Gastrocnemius medialis (tissue), 4 donors: Measurements from ENCODE around the gene SCGB1C1.

Experiments
- POLR2A ChIP-seq, 2 donors: fragments of 450-650 bp; IDR thresholded peaks; one replicate each; pipeline ENCODE4 v1.6.1; 2017; ENCODE audit warnings: antibody characterized with exemption in 2 of 2, mild to moderate bottlenecking in 2 of 2, moderate library complexity in 2 of 2
- TF ChIP-seq, protein P1 (sequence below), 5 experiments: fragments of 450-650 bp in 3 of 5; fragments of 200-600 bp in 2 of 5; sonication (generic) in 2 of 5; IDR thresholded peaks in 4 of 5; conservative IDR thresholded peaks in 1 of 5; 1 replicate in 4 of 5; 2 replicates in 1 of 5; pipeline ENCODE4 v1.5.1; 2016 to 2019; ENCODE audit warnings: antibody characterized with exemption in 5 of 5, mild to moderate bottlenecking in 3 of 5, moderate library complexity in 3 of 5

- TF ChIP-seq, protein P1, sequence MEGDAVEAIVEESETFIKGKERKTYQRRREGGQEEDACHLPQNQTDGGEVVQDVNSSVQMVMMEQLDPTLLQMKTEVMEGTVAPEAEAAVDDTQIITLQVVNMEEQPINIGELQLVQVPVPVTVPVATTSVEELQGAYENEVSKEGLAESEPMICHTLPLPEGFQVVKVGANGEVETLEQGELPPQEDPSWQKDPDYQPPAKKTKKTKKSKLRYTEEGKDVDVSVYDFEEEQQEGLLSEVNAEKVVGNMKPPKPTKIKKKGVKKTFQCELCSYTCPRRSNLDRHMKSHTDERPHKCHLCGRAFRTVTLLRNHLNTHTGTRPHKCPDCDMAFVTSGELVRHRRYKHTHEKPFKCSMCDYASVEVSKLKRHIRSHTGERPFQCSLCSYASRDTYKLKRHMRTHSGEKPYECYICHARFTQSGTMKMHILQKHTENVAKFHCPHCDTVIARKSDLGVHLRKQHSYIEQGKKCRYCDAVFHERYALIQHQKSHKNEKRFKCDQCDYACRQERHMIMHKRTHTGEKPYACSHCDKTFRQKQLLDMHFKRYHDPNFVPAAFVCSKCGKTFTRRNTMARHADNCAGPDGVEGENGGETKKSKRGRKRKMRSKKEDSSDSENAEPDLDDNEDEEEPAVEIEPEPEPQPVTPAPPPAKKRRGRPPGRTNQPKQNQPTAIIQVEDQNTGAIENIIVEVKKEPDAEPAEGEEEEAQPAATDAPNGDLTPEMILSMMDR (IDR thresholded peaks at IDR 0.05 in 4 of 5, conservative IDR thresholded peaks at IDR 0.05 in 1 of 5), result no peak
- TF ChIP-seq POLR2A (IDR thresholded peaks at IDR 0.05), result no peak
Measured at GRCh38 chr11:212150-213100, 19.5 kb downstream of the SCGB1C1 start.
